OCI-LY7 (cell line): ENCODE data around the gene SLC29A1. TPM values are rescaled to one million over a fixed set of nuclear protein-coding genes. Genes with fewer than 3 reads are reported as not detected.

ENCODE experiments used
- BruUV-seq: library from RNA; stranded (reverse); fragments of 400-500 nt; replicated peaks from 2 replicates; lab custom pipeline; 2021; lab: Mats Ljungman, UMichigan
- CTCF ChIA-PET: fragments of 300-600 bp; sonication (Branson Sonifier 250); formaldehyde crosslinking; loops from one replicate; lab custom pipeline; 2022; ENCODE audit warnings: antibody characterized with exemption; ENCODE audit not compliant: unreplicated experiment; lab: Charles Lee
- POLR2A ChIA-PET: fragments of 300-600 bp; sonication (Branson Sonifier 250); formaldehyde crosslinking; loops from one replicate; lab custom pipeline; 2022; ENCODE audit warnings: antibody characterized with exemption; lab: Charles Lee
- DNase-seq: peaks from one replicate; pipeline ENCODE4 v3.0.0-alpha.2; 2015; ENCODE audit warnings: low spot score
- H2AFZ ChIP-seq: fragments of 200-600 bp; sonication (generic), shearing (Covaris generic); 2 replicates; pipeline ENCODE4 v1.6.1; 2014; ENCODE audit warnings: mild to moderate bottlenecking, antibody characterized with exemption, low read length, moderate library complexity
- H3K27ac ChIP-seq: fragments of 200-600 bp; sonication (generic); 2 replicates; pipeline ENCODE4 v1.5.1; 2014; ENCODE audit warnings: mixed run types, low read depth, mild to moderate bottlenecking, moderate library complexity, low read length, inconsistent platforms; ENCODE audit not compliant: poor library complexity, severe bottlenecking
- H3K36me3 ChIP-seq: fragments of 200-600 bp; sonication (generic); 2 replicates; pipeline ENCODE4 v1.6.1; 2014; ENCODE audit warnings: mild to moderate bottlenecking, antibody characterized with exemption, low read length, moderate library complexity, mixed read lengths; ENCODE audit not compliant: insufficient read depth
- H3K4me1 ChIP-seq: fragments of 200-600 bp; sonication (generic); 2 replicates; pipeline ENCODE4 v1.5.1; 2014; ENCODE audit warnings: mild to moderate bottlenecking, low read length; ENCODE audit not compliant: insufficient read depth, poor library complexity, severe bottlenecking
- H3K4me2 ChIP-seq: fragments of 200-600 bp; sonication (generic); 2 replicates; pipeline ENCODE4 v1.6.1; 2014; ENCODE audit warnings: mild to moderate bottlenecking, low read length
- H3K4me3 ChIP-seq: fragments of 200-600 bp; sonication (generic); 2 replicates; pipeline ENCODE4 v1.5.1; 2014; ENCODE audit warnings: mild to moderate bottlenecking, low read depth, low read length; ENCODE audit not compliant: poor library complexity, severe bottlenecking
- H3K79me2 ChIP-seq: fragments of 200-600 bp; sonication (generic); 2 replicates; pipeline ENCODE4 v1.6.1; 2016; ENCODE audit warnings: low read depth, mild to moderate bottlenecking, low read length, moderate library complexity, mixed read lengths; ENCODE audit not compliant: insufficient read depth
- H3K9me2 ChIP-seq: fragments of 200-600 bp; sonication (generic); 2 replicates; pipeline ENCODE4 v1.6.1; 2016; ENCODE audit warnings: mild to moderate bottlenecking, low read length, mixed read lengths; ENCODE audit not compliant: insufficient read depth
- H3K9me3 ChIP-seq: fragments of 200-600 bp; sonication (generic); 2 replicates; pipeline ENCODE4 v1.6.1; 2014; ENCODE audit warnings: mild to moderate bottlenecking, mixed run types, low read length, mixed read lengths
- H4K20me1 ChIP-seq: fragments of 200-600 bp; sonication (generic); 2 replicates; pipeline ENCODE4 v1.6.1; 2014; ENCODE audit warnings: mild to moderate bottlenecking, antibody characterized with exemption, low read length, moderate library complexity, mixed read lengths; ENCODE audit not compliant: insufficient read depth
- CTCF ChIP-seq: fragments of 200-600 bp; sonication (generic); conservative IDR thresholded peaks from 2 replicates; pipeline ENCODE4 v1.5.1; 2014; ENCODE audit warnings: mild to moderate bottlenecking, antibody characterized with exemption, low read length, moderate library complexity, mixed read lengths
- EZH2phosphoT487 ChIP-seq: fragments of 200-600 bp; sonication (generic); IDR thresholded peaks from 2 replicates; pipeline ENCODE4 v1.6.1; 2018; ENCODE audit warnings: low read depth, borderline replicate concordance, mild to moderate bottlenecking, mixed run types, antibody characterized with exemption, low read length, moderate library complexity, mixed read lengths
- intact Hi-C: fragments of 100-400 bp; cut with micrococcal nuclease; formaldehyde crosslinking; loops from one replicate; pipeline ENCODE4 v1.10.0; 2022; ENCODE audit not compliant: unreplicated experiment
- total RNA-seq, 2 experiments: library from RNA; depleted of rRNA in 1 of 2; stranded (reverse); fragments of >200 nt in 1 of 2; shearing (Covaris generic) in 1 of 2; gene quantifications; 2 replicates each; pipeline ENCODE4 v1.2.3, GENCODE V29; 2014 to 2022

Gene SLC29A1
- total RNA-seq, 2 experiments from 2014 or later: 52.6 to 64.6 TPM

DNA sequence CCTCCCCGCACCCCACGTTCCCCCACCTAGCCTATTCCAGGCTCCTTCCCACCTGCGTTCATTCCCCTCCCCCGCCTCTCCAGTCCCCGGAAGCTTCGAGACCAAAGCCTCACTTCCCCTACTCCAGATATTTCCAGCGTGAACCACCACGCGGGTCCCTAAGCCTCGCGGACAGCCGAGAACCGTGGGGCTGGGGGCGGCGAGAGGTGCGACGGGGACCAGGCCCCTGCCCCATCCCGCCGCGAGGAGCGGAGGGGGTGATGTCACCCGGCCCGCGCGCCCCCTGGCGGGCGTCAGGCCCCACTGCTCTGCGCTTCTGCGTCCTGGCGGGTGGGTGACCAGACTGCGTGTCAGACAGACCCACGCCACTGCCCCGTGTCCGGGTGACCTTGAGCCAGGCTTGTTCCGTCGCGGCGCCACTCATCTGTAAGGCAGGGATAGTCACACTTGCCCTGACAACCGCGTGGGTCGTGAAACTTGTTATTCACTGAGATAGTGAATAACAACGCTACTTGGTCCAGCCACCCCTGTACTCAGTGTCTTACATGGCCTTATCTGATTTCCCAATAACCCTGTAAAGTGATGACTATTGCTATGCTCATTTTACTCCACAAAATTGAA is 14.5 kb downstream of the SLC29A1 start:
- Histone ChIP-seq H3K4me3 (peak overlapping the region; percentile 57), H3K9me3 (no peaks in the 10 kb centered on the region), H3K4me1 (peaks cover 22% of the 10 kb centered on the region), H3K79me2 (no peaks in the 10 kb centered on the region), H3K36me3 (peaks cover 32% of the 10 kb centered on the region; the same call in 1 of the 2 replicates), H3K27ac (no peak overlapping the region), H3K9me2 (no peaks in the 10 kb centered on the region), H3K4me2 (peak overlapping the region; percentile 84), H4K20me1 (no peaks in the 10 kb centered on the region), H2AFZ (peak overlapping the region; percentile 72)
- BruUV-seq: no TSS peak
- peak; percentile 84 for DNase-seq
- TF ChIP-seq CTCF (peak; percentile 96), EZH2phosphoT487 (no peak)
- intact Hi-C loops: loop anchor here (1.0 to 2.0 kb wide), 3 partner anchors 15 to 141 kb away; partner anchors contain the start of gene SLC29A1
- ChIA-PET POLR2A (no interaction called here), CTCF (interaction anchor here (1.6 kb wide), 1 partner anchor 14 kb away, joined by 7 read pairs; no protein-coding TSS in a partner anchor)

DNA sequence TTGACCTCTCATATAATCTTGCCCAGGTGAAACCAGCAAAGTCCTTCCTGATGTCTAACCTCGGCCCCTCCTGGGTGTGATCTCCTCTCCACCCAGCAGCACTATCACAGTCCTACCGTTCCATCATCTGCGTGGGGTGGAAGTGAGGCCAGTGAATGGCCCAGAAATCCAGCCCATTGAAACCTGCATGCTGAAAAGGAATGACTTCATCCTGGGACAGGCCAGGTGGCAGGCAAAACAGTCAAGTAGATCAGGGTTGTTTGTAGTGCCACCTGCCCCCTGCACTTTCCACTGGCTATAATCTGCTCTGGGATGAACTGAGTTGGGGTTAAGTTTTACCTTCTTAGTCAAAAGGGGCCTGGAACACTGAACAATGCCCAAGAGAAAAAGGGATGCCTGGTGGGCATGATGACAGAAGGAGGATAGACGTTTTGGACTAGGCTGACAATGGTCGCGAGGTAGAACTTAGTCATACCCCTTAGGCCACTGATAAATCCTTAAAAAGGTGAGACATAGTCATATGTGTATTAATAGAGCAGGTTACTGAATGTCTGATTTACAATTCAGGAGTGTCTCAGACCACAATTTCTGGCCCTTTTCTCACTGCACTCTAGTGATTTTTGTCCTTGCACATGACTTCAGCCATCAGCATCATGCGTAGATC is 15.4 kb downstream of the SLC29A1 start:
- Histone ChIP-seq H3K4me3 (no peak overlapping the region), H3K4me1 (peaks cover 16% of the 10 kb centered on the region), H3K4me2 (no peak overlapping the region), H3K9me3 (no peaks in the 10 kb centered on the region), H3K27ac (no peak overlapping the region), H2AFZ (no peak overlapping the region), H4K20me1 (no peaks in the 10 kb centered on the region), H3K79me2 (no peaks in the 10 kb centered on the region), H3K36me3 (peaks cover 23% of the 10 kb centered on the region; the same call in 1 of the 2 replicates), H3K9me2 (no peaks in the 10 kb centered on the region)
- no peak for DNase-seq
- POLR2A ChIA-PET: no interaction called here
- intact Hi-C loops: loop anchor here (1.0 to 2.0 kb wide), 2 partner anchors 67 to 142 kb away; no protein-coding TSS in a partner anchor
- TF ChIP-seq CTCF (no peak), EZH2phosphoT487 (no peak)
- CTCF ChIA-PET: no interaction called here
- BruUV-seq: TSS peak; percentile 44

GRCh38 chr6:44243345-44243744 is 19.9 kb downstream of the SLC29A1 start:
- Histone ChIP-seq H3K9me2 (no peaks in the 10 kb centered on the region), H3K4me2 (no peak overlapping the region), H3K27ac (no peak overlapping the region), H3K4me1 (peaks cover 11% of the 10 kb centered on the region), H3K4me3 (no peak overlapping the region), H3K79me2 (peaks cover 16% of the 10 kb centered on the region), H4K20me1 (peaks cover 13% of the 10 kb centered on the region), H3K9me3 (no peaks in the 10 kb centered on the region), H3K36me3 (peaks cover 14% of the 10 kb centered on the region), H2AFZ (no peak overlapping the region)
- TF ChIP-seq CTCF (no peak), EZH2phosphoT487 (no peak)
- ChIA-PET CTCF (no interaction called here), POLR2A (interaction anchor here (0.7 to 1.8 kb wide), 5 partner anchors 13 to 644 kb away, joined by 3 to 6 read pairs (median 3); no protein-coding TSS in a partner anchor)
- intact Hi-C loops: no loop called here
- BruUV-seq: no TSS peak
- no peak for DNase-seq
